ENCODE results near the gene SYNJ1.

SYNJ1 gene

DNA sequence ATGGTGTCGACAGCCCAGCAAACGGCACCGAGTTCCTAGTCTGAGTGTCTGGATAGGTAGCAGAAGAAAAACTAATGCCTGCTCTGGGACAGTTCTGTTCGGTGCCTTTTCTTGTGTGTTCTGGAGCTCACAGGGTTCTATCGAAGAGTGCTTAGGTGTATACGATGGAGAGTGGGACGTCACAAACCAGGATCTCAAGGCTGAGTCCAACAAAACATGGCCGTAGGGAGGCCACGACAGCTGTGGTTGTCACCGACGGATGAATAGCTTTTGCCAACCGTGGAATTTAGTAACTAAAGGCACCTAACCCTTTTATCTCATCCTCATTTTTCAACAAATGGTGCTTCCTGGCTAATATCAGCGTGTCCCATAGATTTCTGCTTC, 635 bp upstream of the SYNJ1 start:
- Histone ChIP-seq H3K36me3 (ENCODE audit: insufficient read depth, low read length) (peaks cover 11% of the 10 kb centered on the region), H3K9ac (ENCODE audit: insufficient read length) (peak overlapping the region; percentile 82), H3K9me3 (ENCODE audit: low read depth, low read length) (no peaks in the 10 kb centered on the region), H3K27ac (no peak overlapping the region), H3K4me3 (peak overlapping the region; percentile 91)
- no peak for DNase-seq (ENCODE audit: low read depth, low spot score)
- TF ChIP-seq EZH2 (IDR thresholded peaks at IDR 0.05) (no peak), POLR2AphosphoS5 (IDR thresholded peaks at IDR 0.05; ENCODE audit: borderline replicate concordance, low read depth, low read length) (no peak), FOXP2 (optimal IDR thresholded peaks at IDR 0.05; ENCODE audit: control extremely low read depth, extremely low read length, insufficient read depth) (no peak)

DNA sequence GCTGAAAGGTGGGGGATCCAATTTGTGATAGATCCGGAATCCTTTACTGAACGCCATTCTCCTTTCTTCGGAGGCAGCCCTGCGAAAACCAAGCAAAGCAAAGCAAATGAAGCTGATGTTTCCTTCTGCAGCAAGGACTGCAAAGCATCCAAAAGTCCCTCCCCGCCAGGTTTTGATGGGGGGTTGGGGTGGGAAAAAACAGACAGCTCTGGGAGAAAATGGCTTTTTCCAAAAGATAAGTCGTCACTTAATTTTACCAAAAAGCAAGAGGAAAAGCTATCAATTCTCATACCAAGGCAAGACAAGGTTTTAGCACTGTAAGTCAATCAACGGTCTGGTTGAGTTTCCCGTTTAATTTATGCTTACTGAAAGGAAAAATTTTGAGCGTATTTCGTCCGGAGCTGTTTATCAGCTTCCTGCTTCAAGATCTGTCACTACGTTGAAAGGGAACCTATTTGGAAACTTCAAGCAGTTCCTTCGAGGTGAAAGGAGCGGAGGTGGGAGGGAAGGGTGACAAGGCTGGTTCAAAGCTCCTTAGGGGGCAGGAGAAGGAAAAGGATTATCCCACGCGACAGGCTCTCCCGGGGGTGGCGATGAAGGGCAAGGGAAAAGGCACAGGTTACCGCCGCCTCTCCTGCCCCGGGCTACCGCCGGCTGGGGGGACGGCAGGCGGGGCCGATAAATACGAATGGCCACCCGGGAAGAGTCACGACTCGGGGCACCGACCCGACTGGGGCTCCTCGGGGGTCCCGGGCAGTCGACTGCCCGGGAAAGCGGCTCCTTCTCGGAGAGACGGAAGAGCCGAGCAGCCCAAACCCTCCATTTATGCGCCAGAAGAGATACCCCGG, 750 bp downstream of the SYNJ1 start:
- peak overlapping the region; percentile 15; the same call in 1 of the 2 replicates for H3K27ac ChIP-seq
- H3K9ac ChIP-seq (ENCODE audit: insufficient read length), result peak overlapping the region; percentile 81
- no peaks in the 10 kb centered on the region for H3K9me3 ChIP-seq (ENCODE audit: low read depth, low read length)
- DNase-seq (ENCODE audit: low read depth, low spot score), result no peak
- peaks cover 3% of the 10 kb centered on the region; the same call in 1 of the 2 replicates for H3K36me3 ChIP-seq (ENCODE audit: insufficient read depth, low read length)
- H3K4me3 ChIP-seq, result peak overlapping the region; percentile 91
- no peak for TF ChIP-seq POLR2AphosphoS5 (IDR thresholded peaks at IDR 0.05; ENCODE audit: borderline replicate concordance, low read depth, low read length)
- no peak for TF ChIP-seq FOXP2 (optimal IDR thresholded peaks at IDR 0.05; ENCODE audit: control extremely low read depth, extremely low read length, insufficient read depth)
- no peak for TF ChIP-seq EZH2 (IDR thresholded peaks at IDR 0.05)

DNA sequence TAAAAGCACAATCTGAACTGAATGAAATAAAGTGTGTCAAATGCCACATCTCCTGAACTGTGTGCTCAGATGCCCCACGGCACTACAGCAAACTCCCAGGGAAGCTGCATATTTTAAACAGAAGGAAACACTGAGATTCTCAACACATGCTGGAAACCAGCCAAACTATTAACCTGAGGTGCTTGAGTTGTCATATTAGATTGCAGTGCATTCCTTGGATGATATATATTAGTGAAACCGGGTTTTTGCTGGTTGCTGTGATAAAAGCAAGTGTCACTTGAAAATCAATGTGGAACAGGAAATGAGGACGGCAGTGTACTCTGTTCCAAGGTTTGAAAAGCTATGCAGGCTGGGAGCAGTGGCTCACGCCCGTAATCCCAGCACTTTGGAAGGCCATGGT, 8.7 kb downstream of the SYNJ1 start:
- TF ChIP-seq POLR2AphosphoS5 (IDR thresholded peaks at IDR 0.05; ENCODE audit: borderline replicate concordance, low read depth, low read length) (no peak), FOXP2 (optimal IDR thresholded peaks at IDR 0.05; ENCODE audit: control extremely low read depth, extremely low read length, insufficient read depth) (no peak), EZH2 (IDR thresholded peaks at IDR 0.05) (no peak)
- DNase-seq (ENCODE audit: low read depth, low spot score), result peak; percentile 83
- H3K9me3 ChIP-seq (ENCODE audit: low read depth, low read length), result no peaks in the 10 kb centered on the region
- H3K36me3 ChIP-seq (ENCODE audit: insufficient read depth, low read length), result peaks cover 7% of the 10 kb centered on the region
- no peak overlapping the region for H3K9ac ChIP-seq (ENCODE audit: insufficient read length)
- 0 out of 2 replicates have a peak overlapping the region, but pooled peaks have one; percentile 21 for H3K27ac ChIP-seq
- peak overlapping the region; percentile 17; the same call in 1 of the 2 replicates for H3K4me3 ChIP-seq

DNA sequence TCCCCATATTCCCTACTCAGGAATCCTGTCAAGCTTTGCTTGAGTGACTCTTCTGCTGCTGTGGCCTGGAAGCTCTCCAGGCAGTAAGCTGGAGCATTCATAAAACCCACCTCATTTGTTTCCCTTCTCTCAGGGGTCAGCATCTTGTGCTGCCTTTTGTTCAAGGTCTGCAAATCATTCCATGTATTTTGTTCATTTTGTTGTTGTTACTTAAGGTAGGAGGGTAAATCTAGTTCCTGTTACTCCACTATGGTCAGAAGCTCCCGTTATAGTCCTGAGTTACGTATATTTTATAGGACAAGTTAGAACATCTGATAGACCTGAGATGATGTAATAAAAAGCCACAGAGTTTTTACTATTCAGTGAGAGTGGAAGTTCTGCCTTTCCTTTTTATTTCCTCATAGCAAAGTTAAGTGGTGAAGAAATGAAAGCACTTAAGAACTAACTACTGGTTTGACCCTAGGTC, 9.9 kb downstream of the SYNJ1 start:
- Histone ChIP-seq H3K4me3 (no peak overlapping the region), H3K36me3 (ENCODE audit: insufficient read depth, low read length) (peaks cover 4% of the 10 kb centered on the region), H3K9ac (ENCODE audit: insufficient read length) (no peak overlapping the region), H3K27ac (no peak overlapping the region), H3K9me3 (ENCODE audit: low read depth, low read length) (no peaks in the 10 kb centered on the region)
- no peak for DNase-seq (ENCODE audit: low read depth, low spot score)
- TF ChIP-seq FOXP2 (optimal IDR thresholded peaks at IDR 0.05; ENCODE audit: control extremely low read depth, extremely low read length, insufficient read depth) (no peak), EZH2 (IDR thresholded peaks at IDR 0.05) (no peak), POLR2AphosphoS5 (IDR thresholded peaks at IDR 0.05; ENCODE audit: borderline replicate concordance, low read depth, low read length) (no peak)

DNA sequence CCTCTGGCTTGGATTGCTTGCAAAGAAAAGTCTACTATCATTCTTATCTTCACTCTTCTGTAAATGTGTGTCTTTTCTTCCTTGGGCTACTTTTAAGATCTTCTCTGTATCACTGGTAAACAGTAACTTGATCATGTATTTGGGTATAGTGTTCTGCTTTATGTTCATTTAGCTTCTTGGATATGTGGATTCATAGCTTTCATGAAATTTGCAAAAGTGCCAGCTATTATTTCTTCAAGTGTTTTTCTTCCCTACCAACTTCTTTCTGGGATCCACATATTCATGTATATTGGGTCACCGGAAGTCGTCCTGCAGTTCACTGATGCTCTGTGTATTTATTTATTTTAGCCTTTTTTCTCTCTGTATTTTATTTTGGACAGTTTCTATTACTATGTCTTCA, 11.3 kb downstream of the SYNJ1 start:
- Histone ChIP-seq H3K9me3 (ENCODE audit: low read depth, low read length) (no peaks in the 10 kb centered on the region), H3K9ac (ENCODE audit: insufficient read length) (no peak overlapping the region), H3K36me3 (ENCODE audit: insufficient read depth, low read length) (peaks cover 4% of the 10 kb centered on the region; the same call in 1 of the 2 replicates), H3K27ac (no peak overlapping the region), H3K4me3 (no peak overlapping the region)
- no peak for DNase-seq (ENCODE audit: low read depth, low spot score)
- no peak for TF ChIP-seq POLR2AphosphoS5 (IDR thresholded peaks at IDR 0.05; ENCODE audit: borderline replicate concordance, low read depth, low read length)

DNA sequence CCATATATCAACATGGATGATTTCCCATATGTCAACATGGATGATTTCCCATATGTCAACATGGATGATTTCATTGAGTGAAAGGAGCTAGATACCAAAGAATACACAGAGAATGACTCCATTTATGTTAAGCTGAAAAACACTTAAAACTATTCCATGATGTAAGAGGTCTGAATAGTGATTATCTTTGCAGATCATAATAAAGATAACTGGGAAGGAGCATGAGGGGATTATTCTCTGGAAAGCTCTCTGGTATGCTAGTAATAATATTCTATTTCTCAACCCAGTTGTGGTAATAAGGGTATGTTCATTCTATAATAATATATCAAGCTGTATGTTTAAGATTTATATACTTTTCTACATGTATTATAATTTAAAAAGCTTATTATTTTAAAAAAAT, 14.1 kb downstream of the SYNJ1 start:
- H3K27ac ChIP-seq, result no peak overlapping the region
- H3K9me3 ChIP-seq (ENCODE audit: low read depth, low read length), result no peaks in the 10 kb centered on the region
- TF ChIP-seq POLR2AphosphoS5 (IDR thresholded peaks at IDR 0.05; ENCODE audit: borderline replicate concordance, low read depth, low read length) (no peak), EZH2 (IDR thresholded peaks at IDR 0.05) (no peak), FOXP2 (optimal IDR thresholded peaks at IDR 0.05; ENCODE audit: control extremely low read depth, extremely low read length, insufficient read depth) (no peak)
- no peak overlapping the region for H3K4me3 ChIP-seq
- DNase-seq (ENCODE audit: low read depth, low spot score), result no peak
- H3K9ac ChIP-seq (ENCODE audit: insufficient read length), result no peak overlapping the region
- no peaks in the 10 kb centered on the region for H3K36me3 ChIP-seq (ENCODE audit: insufficient read depth, low read length)

DNA sequence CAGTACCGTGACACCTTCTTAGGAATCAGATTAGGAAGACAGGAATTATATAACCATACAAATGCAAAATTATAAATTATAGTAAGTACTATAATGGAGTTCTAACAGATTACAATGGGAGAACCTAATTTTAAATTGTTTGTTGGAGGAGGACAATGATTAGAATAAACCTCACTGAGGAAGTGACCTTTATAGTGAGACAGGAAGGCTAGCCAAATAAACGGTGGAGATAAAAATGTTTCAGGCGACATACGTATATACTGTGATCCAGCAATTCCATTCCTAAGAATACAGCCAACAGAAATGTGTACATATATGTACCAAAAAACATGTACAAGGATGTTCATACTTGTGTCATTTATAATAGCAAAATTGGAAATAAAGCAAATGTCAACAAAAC, 15.2 kb downstream of the SYNJ1 start:
- no peak overlapping the region for H3K4me3 ChIP-seq
- DNase-seq (ENCODE audit: low read depth, low spot score), result no peak
- H3K9me3 ChIP-seq (ENCODE audit: low read depth, low read length), result no peaks in the 10 kb centered on the region
- peak overlapping the region; percentile 55; the same call in 1 of the 2 replicates for H3K27ac ChIP-seq
- no peaks in the 10 kb centered on the region for H3K36me3 ChIP-seq (ENCODE audit: insufficient read depth, low read length)
- TF ChIP-seq POLR2AphosphoS5 (IDR thresholded peaks at IDR 0.05; ENCODE audit: borderline replicate concordance, low read depth, low read length), result no peak
- no peak for TF ChIP-seq EZH2 (IDR thresholded peaks at IDR 0.05)
- TF ChIP-seq FOXP2 (optimal IDR thresholded peaks at IDR 0.05; ENCODE audit: control extremely low read depth, extremely low read length, insufficient read depth), result no peak
- no peak overlapping the region for H3K9ac ChIP-seq (ENCODE audit: insufficient read length)

DNA sequence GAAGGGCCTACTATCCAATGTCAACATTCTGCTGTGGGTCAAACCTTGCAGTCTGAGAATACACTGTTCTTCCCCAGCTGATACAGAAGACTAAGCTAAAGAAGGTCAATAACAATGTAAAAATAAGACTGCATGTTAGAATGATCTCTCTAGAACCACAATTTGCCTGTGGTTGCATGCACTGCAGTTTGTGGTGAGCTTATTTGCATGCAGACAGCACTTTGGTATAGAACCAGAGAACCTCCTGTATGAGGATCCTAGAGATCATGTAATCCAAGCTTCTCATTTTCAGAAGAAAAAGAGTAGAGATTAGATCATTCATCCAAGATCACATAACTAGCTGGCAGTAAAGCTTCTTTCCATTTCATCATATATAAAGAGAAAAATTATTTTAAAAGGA, 15.8 kb downstream of the SYNJ1 start:
- Histone ChIP-seq H3K9me3 (ENCODE audit: low read depth, low read length) (no peaks in the 10 kb centered on the region), H3K9ac (ENCODE audit: insufficient read length) (no peak overlapping the region), H3K4me3 (no peak overlapping the region), H3K27ac (peak overlapping the region; percentile 55), H3K36me3 (ENCODE audit: insufficient read depth, low read length) (no peaks in the 10 kb centered on the region)
- TF ChIP-seq POLR2AphosphoS5 (IDR thresholded peaks at IDR 0.05; ENCODE audit: borderline replicate concordance, low read depth, low read length), result no peak
- TF ChIP-seq EZH2 (IDR thresholded peaks at IDR 0.05), result no peak
- no peak for TF ChIP-seq FOXP2 (optimal IDR thresholded peaks at IDR 0.05; ENCODE audit: control extremely low read depth, extremely low read length, insufficient read depth)
- no peak for DNase-seq (ENCODE audit: low read depth, low spot score)

All from SK-N-MC (cell line).